MM.1S (cell line): ENCODE results near the gene NLGN1.

ENCODE experiments used
- DNase-seq: peaks from one replicate; pipeline ENCODE4 v3.0.0-alpha.2; 2015
- H2AFZ ChIP-seq: fragments of 300-600 bp; sonication (generic); 2 replicates; pipeline ENCODE4 v1.6.0; 2016; ENCODE audit warnings: antibody characterized with exemption, low read length
- H3F3A ChIP-seq: fragments of 300-600 bp; sonication (generic); 2 replicates; pipeline ENCODE4 v1.6.1; 2016; ENCODE audit warnings: mild to moderate bottlenecking, antibody characterized with exemption, low read length, moderate library complexity, mixed read lengths; ENCODE audit not compliant: insufficient read depth
- H3K27ac ChIP-seq: fragments of 300-600 bp; sonication (generic); 2 replicates; pipeline ENCODE4 v1.5.1; 2016; ENCODE audit warnings: mild to moderate bottlenecking, low read length
- H3K27me3 ChIP-seq: fragments of 300-600 bp; sonication (generic); replicated peaks from 2 replicates; pipeline ENCODE4 v1.6.0; 2016; ENCODE audit warnings: low read length; ENCODE audit not compliant: insufficient read depth
- H3K36me3 ChIP-seq: fragments of 300-600 bp; sonication (generic); replicated peaks from 2 replicates; pipeline ENCODE4 v1.6.1; 2016; ENCODE audit warnings: mild to moderate bottlenecking, low read length, mixed read lengths; ENCODE audit not compliant: insufficient read depth
- H3K4me1 ChIP-seq: fragments of 300-600 bp; sonication (generic); 2 replicates; pipeline ENCODE4 v1.6.1; 2016; ENCODE audit warnings: low read length, mixed read lengths
- H3K4me2 ChIP-seq: fragments of 300-600 bp; sonication (generic); 2 replicates; pipeline ENCODE4 v1.6.0; 2016; ENCODE audit warnings: low read depth, low read length
- H3K4me3 ChIP-seq: fragments of 300-600 bp; sonication (generic); 2 replicates; pipeline ENCODE4 v1.5.1; 2016; ENCODE audit warnings: low read length, mixed read lengths
- H3K79me2 ChIP-seq: fragments of 300-600 bp; sonication (generic); 2 replicates; pipeline ENCODE4 v1.6.1; 2016; ENCODE audit warnings: mixed run types, low read length, mixed read lengths
- H3K9ac ChIP-seq: fragments of 300-600 bp; sonication (generic); 2 replicates; pipeline ENCODE4 v1.6.1; 2016; ENCODE audit warnings: low read length, mixed read lengths
- H3K9me2 ChIP-seq: fragments of 300-600 bp; sonication (generic); replicated peaks from 2 replicates; pipeline ENCODE4 v1.6.1; 2016; ENCODE audit warnings: mild to moderate bottlenecking, low read length, mixed read lengths; ENCODE audit not compliant: insufficient read depth
- H3K9me3 ChIP-seq: fragments of 300-600 bp; sonication (generic); replicated peaks from 2 replicates; pipeline ENCODE4 v1.6.1; 2016; ENCODE audit warnings: mild to moderate bottlenecking, low read length, mixed read lengths; ENCODE audit not compliant: insufficient read depth
- H4K20me1 ChIP-seq: fragments of 300-600 bp; sonication (generic); 2 replicates; pipeline ENCODE4 v1.6.1; 2016; ENCODE audit warnings: mild to moderate bottlenecking, low read length, moderate library complexity, mixed read lengths; ENCODE audit not compliant: insufficient read depth
- CTCF ChIP-seq: fragments of 300-600 bp; sonication (generic); IDR thresholded peaks from 2 replicates; pipeline ENCODE4 v1.5.1; 2016; ENCODE audit warnings: antibody characterized with exemption, low read length, mixed read lengths
- EZH2 ChIP-seq: fragments of 300-600 bp; sonication (generic); optimal IDR thresholded peaks from 2 replicates; pipeline ENCODE3; 2017; ENCODE audit warnings: low read depth, mild to moderate bottlenecking, antibody characterized with exemption, low read length, mixed read lengths
- EZH2phosphoT487 ChIP-seq: fragments of 300-600 bp; sonication (generic); IDR thresholded peaks from 2 replicates; pipeline ENCODE4 v1.6.1; 2018; ENCODE audit warnings: antibody characterized with exemption, low read length

The NLGN1 gene

DNA sequence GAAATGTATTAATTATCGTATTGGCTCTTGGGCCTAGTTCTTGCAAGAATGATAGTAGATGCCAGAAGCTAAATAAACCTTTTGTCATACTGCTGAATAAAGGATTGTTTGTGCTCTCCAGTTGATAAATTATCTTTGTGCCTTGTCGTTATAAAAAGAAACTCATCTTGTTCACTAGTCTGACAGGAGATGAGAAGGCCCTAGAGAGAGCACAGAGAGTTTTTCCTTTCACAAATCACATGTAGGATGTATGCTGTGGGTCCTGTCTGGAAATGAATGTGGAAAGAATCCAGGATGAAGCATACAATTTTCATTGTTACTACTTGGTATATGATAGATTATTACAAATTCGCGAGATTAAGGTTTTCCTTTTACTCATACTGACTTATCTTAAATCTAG lies 113.0 kb downstream of the NLGN1 start:
- Histone ChIP-seq H4K20me1 (no peaks in the 10 kb centered on the region), H3K4me1 (peaks cover 9% of the 10 kb centered on the region), H3K27me3 (no peaks in the 10 kb centered on the region), H3F3A (peaks cover 8% of the 10 kb centered on the region; the same call in 1 of the 2 replicates), H3K4me2 (no peak overlapping the region), H3K79me2 (no peaks in the 10 kb centered on the region), H2AFZ (no peak overlapping the region), H3K9ac (no peak overlapping the region), H3K9me2 (no peaks in the 10 kb centered on the region), H3K9me3 (no peaks in the 10 kb centered on the region), H3K27ac (no peak overlapping the region), H3K36me3 (no peaks in the 10 kb centered on the region), H3K4me3 (no peak overlapping the region)
- TF ChIP-seq CTCF (no peak), EZH2 (no peak), EZH2phosphoT487 (no peak)
- DNase-seq, result no peak

DNA sequence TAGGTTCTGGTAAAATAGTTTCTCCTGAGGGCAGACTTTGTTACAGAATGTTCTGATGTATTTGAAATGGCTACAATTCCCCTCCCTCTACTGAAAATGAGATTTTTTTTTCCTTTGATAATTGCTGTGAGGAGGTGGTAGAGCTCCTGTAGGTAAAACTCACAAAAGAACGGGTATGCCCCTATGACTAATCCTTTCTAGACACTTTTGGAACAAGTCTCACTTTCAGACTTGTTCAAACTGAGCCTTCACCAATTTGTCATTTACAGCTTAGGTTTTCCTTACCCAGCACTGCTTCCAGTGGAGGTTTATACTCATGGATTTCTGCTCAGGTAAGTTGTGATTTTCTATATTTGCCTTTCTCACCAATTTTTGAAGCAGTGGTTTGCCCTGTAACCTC lies 115.6 kb downstream of the NLGN1 start:
- TF ChIP-seq EZH2phosphoT487 (no peak), EZH2 (no peak), CTCF (no peak)
- Histone ChIP-seq H4K20me1 (no peaks in the 10 kb centered on the region), H2AFZ (no peak overlapping the region), H3K4me3 (no peak overlapping the region), H3K9me2 (no peaks in the 10 kb centered on the region), H3K27me3 (no peaks in the 10 kb centered on the region), H3K4me2 (peak overlapping the region; percentile 17; the same call in 1 of the 2 replicates), H3K79me2 (no peaks in the 10 kb centered on the region), H3K27ac (peak overlapping the region; percentile 7; the same call in 1 of the 2 replicates), H3K9ac (no peak overlapping the region), H3K9me3 (no peaks in the 10 kb centered on the region), H3K4me1 (peaks cover 9% of the 10 kb centered on the region), H3F3A (peaks cover 8% of the 10 kb centered on the region; the same call in 1 of the 2 replicates), H3K36me3 (no peaks in the 10 kb centered on the region)
- DNase-seq, result peak; percentile 57

DNA sequence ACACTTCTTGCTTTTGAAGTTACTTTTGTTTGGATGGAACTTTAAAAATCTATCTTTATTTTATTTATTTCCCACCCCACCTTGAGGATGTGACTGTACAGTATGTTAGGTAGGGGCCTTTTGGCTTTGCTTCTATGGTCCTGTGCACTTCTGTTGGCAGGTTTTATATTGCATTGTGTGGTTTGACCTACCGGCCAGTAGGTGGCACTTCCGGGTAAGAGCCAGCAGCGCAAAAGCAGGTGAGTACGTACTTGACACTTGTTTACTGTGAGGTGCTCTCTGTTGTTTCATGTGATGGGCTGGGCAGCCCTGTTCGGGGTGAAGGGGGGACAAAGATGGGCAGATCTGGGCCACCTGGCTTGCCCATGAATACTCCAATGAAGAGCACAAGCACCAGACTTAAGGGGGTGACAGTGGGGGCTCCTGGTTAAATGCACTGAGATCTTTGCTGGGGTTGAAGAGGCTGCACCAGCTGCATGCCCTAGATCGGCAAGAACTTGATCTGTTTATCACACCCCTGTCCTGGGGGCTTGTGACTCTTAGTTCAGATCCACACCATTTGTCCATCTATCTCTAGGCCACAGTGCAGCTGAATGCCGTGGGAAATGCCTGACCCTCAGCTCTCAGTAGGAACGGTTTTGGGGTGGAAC lies 131.6 kb downstream of the NLGN1 start:
- TF ChIP-seq CTCF (peak; percentile 95), EZH2 (no peak)
- peak overlapping the region; percentile 11; the same call in 1 of the 2 replicates for H3K4me2 ChIP-seq
- H3K27me3 ChIP-seq, result no peaks in the 10 kb centered on the region
- H3K9me2 ChIP-seq, result no peaks in the 10 kb centered on the region
- no peak overlapping the region for H3K27ac ChIP-seq
- H3K36me3 ChIP-seq, result no peaks in the 10 kb centered on the region
- no peaks in the 10 kb centered on the region for H3K79me2 ChIP-seq
- H3F3A ChIP-seq, result no peaks in the 10 kb centered on the region
- peak; percentile 88 for DNase-seq
- H4K20me1 ChIP-seq, result no peaks in the 10 kb centered on the region
- H3K4me1 ChIP-seq, result no peaks in the 10 kb centered on the region
- H3K4me3 ChIP-seq, result no peak overlapping the region
- no peaks in the 10 kb centered on the region for H3K9me3 ChIP-seq
- H3K9ac ChIP-seq, result no peak overlapping the region
- peak overlapping the region; percentile 40 for H2AFZ ChIP-seq
